ENCODE measurements around the gene GINS2. TPM values are rescaled to one million over a fixed set of nuclear protein-coding genes. Genes with fewer than 3 reads are reported as not detected.
A peak's percentile ranks its signal among the peaks of the same experiment; 100 is the strongest.

The GINS2 gene
- total RNA-seq, 3 donors from 2014 or later, result 1.2 to 11.8 (median 5.4) TPM

GRCh38 chr16:85728879-85729278, 40.1 kb upstream of the GINS2 start:
- no peak overlapping the region for H3K4me3 ChIP-seq
- intact Hi-C loops (cut with DNase I, micrococcal nuclease), result no loop called here
- H3K36me3 ChIP-seq (ENCODE audit: low read depth), result no peaks in the 10 kb centered on the region
- no peaks in the 10 kb centered on the region for H3K4me1 ChIP-seq (ENCODE audit: low read depth)
- ATAC-seq (no peak), DNase-seq (no peak)
- H3K9me3 ChIP-seq, result no peaks in the 10 kb centered on the region
- TF ChIP-seq, protein P1, sequence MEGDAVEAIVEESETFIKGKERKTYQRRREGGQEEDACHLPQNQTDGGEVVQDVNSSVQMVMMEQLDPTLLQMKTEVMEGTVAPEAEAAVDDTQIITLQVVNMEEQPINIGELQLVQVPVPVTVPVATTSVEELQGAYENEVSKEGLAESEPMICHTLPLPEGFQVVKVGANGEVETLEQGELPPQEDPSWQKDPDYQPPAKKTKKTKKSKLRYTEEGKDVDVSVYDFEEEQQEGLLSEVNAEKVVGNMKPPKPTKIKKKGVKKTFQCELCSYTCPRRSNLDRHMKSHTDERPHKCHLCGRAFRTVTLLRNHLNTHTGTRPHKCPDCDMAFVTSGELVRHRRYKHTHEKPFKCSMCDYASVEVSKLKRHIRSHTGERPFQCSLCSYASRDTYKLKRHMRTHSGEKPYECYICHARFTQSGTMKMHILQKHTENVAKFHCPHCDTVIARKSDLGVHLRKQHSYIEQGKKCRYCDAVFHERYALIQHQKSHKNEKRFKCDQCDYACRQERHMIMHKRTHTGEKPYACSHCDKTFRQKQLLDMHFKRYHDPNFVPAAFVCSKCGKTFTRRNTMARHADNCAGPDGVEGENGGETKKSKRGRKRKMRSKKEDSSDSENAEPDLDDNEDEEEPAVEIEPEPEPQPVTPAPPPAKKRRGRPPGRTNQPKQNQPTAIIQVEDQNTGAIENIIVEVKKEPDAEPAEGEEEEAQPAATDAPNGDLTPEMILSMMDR (IDR thresholded peaks at IDR 0.05), result no peak

GRCh38 chr16:85724936-85725335, 36.2 kb upstream of the GINS2 start:
- no peak for DNase-seq

DNA sequence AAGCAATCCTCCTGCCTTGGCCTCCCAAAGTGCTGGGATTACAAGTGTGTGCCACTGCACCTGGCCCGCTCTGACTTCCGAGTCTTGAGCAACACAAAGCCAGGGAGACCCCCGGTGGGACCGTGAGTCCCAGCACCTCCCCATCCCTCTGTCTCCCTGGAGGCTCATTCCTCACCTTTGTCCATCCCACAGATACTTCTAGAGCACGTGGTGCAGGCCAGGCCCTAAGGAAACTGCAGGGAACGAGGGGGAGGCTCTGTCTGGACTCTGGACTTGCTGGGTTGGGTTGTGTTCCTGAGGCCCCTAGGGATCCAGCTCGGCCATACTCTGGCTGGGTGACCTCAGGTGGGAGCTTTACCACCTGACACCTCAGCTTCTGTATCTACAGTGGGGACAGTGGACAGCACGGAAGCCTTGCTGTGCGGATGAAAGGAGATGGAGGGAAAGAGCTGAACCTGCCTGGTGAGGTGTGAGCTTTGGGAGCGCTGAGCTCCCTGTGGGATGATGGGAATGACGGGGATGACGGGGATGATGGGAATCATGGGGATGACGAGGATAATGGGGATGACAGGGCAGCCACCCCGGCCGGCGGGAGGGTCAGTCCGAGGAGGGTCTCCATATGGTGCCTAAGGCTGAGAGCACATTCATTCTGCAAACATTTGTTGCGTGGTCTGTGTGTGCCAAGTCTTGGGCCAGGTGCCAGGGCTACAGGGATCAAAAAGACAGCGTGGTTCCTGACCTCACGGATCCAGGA, 35.5 kb upstream of the GINS2 start:
- ATAC-seq (peak; percentile 17), DNase-seq (no peak)
- no peak overlapping the region for H3K4me3 ChIP-seq
- intact Hi-C loops (cut with DNase I, micrococcal nuclease), result no loop called here
- H3K4me1 ChIP-seq (ENCODE audit: low read depth), result no peaks in the 10 kb centered on the region
- TF ChIP-seq, protein P1 (IDR thresholded peaks at IDR 0.05), result no peak
- no peaks in the 10 kb centered on the region for H3K9me3 ChIP-seq
- H3K36me3 ChIP-seq (ENCODE audit: low read depth), result no peaks in the 10 kb centered on the region

More at GRCh38 chr16:85724936-85725335, 36.2 kb upstream of the GINS2 start:
- intact Hi-C loops (cut with DNase I, micrococcal nuclease), result no loop called here
- H3K36me3 ChIP-seq (ENCODE audit: low read depth), result no peaks in the 10 kb centered on the region
- ATAC-seq, result no peak
- H3K4me3 ChIP-seq, result no peak overlapping the region
- H3K4me1 ChIP-seq (ENCODE audit: low read depth), result no peaks in the 10 kb centered on the region
- H3K9me3 ChIP-seq, result no peaks in the 10 kb centered on the region
- TF ChIP-seq, protein P1 (IDR thresholded peaks at IDR 0.05), result no peak

GRCh38 chr16:85722128-85722893, 33.6 kb upstream of the GINS2 start:
- ATAC-seq, result no peak
- intact Hi-C loops (cut with DNase I, micrococcal nuclease), result no loop called here
- peaks cover 7% of the 10 kb centered on the region for H3K4me1 ChIP-seq (ENCODE audit: low read depth)

DNA sequence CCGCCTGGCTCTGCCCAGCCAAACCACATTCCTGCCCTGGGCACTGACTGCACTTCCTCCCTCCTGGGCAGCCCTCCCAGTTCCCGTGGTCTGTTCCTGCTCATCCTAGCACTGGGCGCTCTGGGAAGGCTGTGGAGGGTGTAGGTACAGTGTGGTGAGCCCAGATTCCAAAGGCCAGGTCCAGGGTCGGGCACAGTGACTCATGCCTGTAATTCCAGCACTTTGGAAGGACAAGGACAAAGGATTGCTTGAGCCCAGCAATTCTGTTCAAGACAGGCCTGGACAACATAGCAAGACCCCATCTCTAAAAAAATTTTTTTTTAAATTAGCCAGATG, 31.5 kb upstream of the GINS2 start:
- H3K4me1 ChIP-seq (ENCODE audit: low read depth), result peaks cover 7% of the 10 kb centered on the region
- ATAC-seq, result peak; percentile 82
- intact Hi-C loops (cut with DNase I, micrococcal nuclease), result no loop called here

More at GRCh38 chr16:85722128-85722893, 33.6 kb upstream of the GINS2 start:
- Histone ChIP-seq H3K36me3 (ENCODE audit: low read depth) (no peaks in the 10 kb centered on the region), H3K4me3 (no peak overlapping the region), H3K9me3 (no peaks in the 10 kb centered on the region)
- no peak for DNase-seq
- TF ChIP-seq, protein P1 (IDR thresholded peaks at IDR 0.05), result no peak

More for the DNA sequence above, 31.5 kb upstream of the GINS2 start:
- Histone ChIP-seq H3K36me3 (ENCODE audit: low read depth) (no peaks in the 10 kb centered on the region), H3K4me3 (no peak overlapping the region), H3K9me3 (no peaks in the 10 kb centered on the region)
- DNase-seq, result peak in 2 of 3 donors; percentile 30 to 62
- TF ChIP-seq, protein P1 (IDR thresholded peaks at IDR 0.05), result no peak

Measured in mucosa of descending colon (tissue), 3 donors.